Astrocyte of the cerebellum (primary cell): ENCODE measurements around the gene SLC6A11.

Experiments used
- DNase-seq: peaks from one replicate; pipeline ENCODE4 v3.0.0-alpha.2; 2011; ENCODE audit warnings: low read depth
- H3K4me3 ChIP-seq: 2 replicates; pipeline ENCODE4 v1.5.1; 2011; ENCODE audit warnings: mild to moderate bottlenecking, low read depth, low read length, moderate library complexity
- in situ Hi-C: cut with HindIII; loops from 2 replicates; pipeline ENCODE4 v1.10.0; 2017; ENCODE audit warnings: low sequenced_read_pairs
- TF ChIP-seq, protein P1 (sequence below): IDR thresholded peaks from 2 replicates; pipeline ENCODE4 v1.5.1; 2012; ENCODE audit warnings: low read length, low read depth, moderate library complexity, mild to moderate bottlenecking; ENCODE audit errors: missing control alignments

SLC6A11 gene

DNA sequence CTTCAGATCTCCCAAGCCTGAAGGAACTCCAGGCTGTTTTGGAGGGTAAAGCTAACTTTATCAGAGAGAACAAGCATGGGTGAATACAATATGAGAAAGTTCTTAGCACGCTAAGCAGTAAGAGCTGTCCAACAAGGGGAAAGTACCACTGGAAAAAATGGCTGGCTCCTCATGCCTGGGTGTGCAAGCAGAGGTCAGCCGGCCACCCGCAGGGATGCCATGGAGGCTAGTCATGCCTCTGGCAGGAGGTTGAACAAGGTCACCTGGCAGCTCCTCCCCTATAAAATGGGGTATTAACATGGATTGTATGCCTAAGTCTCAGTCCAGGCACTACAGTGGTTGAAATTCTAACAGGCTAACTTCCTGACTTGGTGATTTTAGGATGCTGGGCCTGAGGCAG lies 101.1 kb downstream of the SLC6A11 start:
- TF ChIP-seq, protein P1, sequence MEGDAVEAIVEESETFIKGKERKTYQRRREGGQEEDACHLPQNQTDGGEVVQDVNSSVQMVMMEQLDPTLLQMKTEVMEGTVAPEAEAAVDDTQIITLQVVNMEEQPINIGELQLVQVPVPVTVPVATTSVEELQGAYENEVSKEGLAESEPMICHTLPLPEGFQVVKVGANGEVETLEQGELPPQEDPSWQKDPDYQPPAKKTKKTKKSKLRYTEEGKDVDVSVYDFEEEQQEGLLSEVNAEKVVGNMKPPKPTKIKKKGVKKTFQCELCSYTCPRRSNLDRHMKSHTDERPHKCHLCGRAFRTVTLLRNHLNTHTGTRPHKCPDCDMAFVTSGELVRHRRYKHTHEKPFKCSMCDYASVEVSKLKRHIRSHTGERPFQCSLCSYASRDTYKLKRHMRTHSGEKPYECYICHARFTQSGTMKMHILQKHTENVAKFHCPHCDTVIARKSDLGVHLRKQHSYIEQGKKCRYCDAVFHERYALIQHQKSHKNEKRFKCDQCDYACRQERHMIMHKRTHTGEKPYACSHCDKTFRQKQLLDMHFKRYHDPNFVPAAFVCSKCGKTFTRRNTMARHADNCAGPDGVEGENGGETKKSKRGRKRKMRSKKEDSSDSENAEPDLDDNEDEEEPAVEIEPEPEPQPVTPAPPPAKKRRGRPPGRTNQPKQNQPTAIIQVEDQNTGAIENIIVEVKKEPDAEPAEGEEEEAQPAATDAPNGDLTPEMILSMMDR = no peak
- in situ Hi-C loops = no loop called here
- no peak overlapping the region for H3K4me3 ChIP-seq
- no peak for DNase-seq

DNA sequence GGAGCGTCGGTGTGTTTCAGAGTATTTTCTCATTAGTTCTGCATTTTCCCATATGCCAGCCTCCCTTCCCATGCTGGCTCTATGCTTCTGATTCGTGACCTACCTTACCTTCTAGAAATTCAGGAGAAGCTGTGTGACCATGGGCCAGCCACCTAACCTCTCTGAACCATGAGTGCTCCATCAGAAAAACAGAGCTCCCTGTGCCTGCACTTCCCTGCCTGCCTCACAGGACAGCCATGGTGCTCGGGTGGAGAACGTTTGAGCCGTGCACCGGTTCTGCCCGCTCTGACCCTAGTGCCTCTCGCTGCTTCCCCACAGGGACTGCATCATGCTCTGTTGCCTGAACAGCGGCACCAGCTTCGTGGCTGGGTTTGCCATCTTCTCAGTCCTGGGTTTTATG lies 102.0 kb downstream of the SLC6A11 start:
- DNase-seq = no peak
- no peak overlapping the region for H3K4me3 ChIP-seq
- TF ChIP-seq, protein P1 = no peak
- in situ Hi-C loops = no loop called here

DNA sequence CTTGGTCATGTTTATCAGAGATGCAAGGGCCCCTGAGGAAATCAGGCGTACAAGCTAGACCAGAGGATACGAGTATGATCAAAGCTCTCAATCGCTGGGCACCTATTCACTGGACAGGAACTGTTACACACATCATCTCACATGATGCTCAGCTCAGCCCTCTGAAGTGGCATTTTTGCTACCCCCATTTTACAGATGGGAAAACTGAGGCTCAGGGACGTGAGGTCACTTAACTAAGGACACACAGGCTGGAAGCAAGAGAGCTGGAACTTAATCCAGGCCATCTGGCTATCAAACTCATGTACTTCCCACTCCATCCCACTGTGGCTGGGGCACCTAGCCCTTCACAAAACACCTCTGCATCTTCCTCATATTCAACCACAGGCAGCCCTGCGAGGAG lies 103.6 kb downstream of the SLC6A11 start:
- H3K4me3 ChIP-seq = no peak overlapping the region
- DNase-seq = no peak
- TF ChIP-seq, protein P1 = no peak
- in situ Hi-C loops = no loop called here

DNA sequence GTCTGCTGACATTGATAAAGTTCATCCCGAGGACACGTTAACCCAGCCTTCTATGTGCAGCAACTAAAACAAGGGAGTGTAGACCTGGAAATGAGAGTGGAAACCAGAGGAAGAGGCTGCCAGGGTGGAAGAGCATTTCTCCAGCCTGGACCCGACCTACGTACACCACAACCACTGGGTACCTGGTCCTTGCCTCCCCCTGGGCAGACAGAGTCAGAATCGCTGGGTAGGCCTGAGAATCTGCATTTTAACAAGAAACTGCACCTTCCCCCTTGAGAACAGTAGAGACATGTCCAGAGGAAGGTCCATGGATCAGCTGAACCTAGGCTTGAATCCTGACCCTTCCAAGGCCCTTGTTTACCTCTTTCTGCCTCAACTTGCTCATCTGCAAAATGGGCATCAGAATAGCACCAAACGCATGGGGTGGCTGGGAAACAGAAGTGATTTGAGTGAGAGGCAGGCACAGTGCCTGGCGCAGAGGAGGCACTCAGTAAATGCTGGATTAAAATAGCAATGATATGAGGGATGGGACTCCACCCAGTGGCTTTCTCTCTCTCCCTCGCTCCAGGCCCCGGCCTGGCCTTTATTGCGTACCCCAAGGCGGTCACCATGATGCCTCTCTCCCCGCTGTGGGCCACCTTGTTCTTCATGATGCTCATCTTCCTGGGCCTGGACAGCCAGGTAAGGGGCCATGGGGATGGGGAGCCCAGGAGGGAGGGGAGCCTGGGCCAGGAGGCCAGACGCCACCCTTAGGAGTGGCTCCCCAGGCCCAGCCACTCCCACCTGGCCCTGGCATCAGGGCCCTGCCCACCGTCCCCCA lies 109.6 kb downstream of the SLC6A11 start:
- TF ChIP-seq, protein P1 = no peak
- H3K4me3 ChIP-seq = no peak overlapping the region
- no peak for DNase-seq
- in situ Hi-C loops = no loop called here

DNA sequence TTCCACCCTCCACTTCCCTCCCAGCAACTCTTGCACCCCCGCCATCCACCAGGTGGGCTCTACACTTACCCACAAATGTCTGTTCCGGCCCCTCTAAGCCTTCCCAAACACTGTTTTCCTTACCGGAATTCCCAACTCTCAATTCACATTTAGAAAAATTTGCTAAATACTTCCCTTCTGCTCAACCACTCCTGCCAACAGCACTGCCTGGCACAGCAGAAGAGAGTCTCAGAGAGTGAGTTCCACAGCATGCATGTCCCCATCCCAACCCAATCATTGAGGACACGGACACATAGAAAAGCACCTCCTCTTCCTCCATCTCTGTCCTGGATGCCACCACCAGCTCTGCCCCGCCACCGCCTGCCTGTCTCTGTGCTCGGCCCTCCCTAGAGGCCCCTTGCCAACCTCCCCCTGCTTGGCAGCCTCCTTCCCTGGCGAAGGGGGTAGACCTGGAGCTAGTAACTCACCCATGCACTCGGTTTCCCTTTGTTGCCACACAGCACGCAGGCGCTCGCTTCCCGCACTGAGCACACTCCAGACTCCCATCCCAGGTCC lies 110.3 kb downstream of the SLC6A11 start:
- H3K4me3 ChIP-seq = no peak overlapping the region
- no peak for DNase-seq
- TF ChIP-seq, protein P1 = no peak
- in situ Hi-C loops = no loop called here

DNA sequence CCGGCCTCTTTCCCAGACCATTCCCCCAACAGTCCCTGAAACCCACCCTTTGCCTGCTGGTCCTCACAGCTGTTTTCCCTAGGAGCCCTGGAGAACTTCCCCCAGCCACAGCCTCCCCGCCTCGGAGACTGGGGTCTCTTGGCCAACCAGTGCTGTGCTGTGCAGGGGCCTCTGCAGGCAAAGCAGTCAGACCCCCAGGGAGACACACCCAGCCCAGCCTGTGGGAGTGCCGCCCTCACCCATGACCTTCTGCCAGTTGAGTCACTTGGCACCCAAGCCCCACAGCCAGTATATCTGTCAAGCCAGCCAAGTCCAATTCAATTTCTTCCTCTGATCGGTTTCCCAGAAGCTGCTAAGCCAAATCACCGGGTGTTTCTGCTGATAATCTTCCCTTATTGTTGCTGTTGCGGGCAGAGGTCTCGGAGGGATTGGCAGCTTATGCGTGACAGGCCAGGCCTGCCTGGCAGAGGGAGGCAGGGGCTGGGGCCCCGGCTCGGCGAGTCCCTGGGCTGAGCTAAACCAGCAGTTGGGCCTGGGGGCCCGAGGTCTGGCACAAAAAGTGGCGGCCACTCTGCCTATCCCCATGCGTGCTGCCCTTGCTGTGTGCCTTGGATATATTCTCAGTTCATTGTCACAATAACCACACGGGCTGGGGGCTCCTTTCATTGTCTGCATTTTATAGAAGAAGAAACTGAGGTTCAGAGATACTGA lies 110.9 kb downstream of the SLC6A11 start:
- in situ Hi-C loops = no loop called here
- H3K4me3 ChIP-seq = no peak overlapping the region
- TF ChIP-seq, protein P1 = no peak
- no peak for DNase-seq
